ENCODE measurements around the gene ENGASE. TPM values are rescaled to one million over a fixed set of nuclear protein-coding genes. Genes with fewer than 3 reads are reported as not detected.
"Not testable (repeated sequence)": the region's sequence is repeated elsewhere in the genome, so short reads cannot be mapped to it uniquely, and the experiment has no call there.

Gene ENGASE
- polyA plus RNA-seq, 1 donor: 21.0 TPM

DNA sequence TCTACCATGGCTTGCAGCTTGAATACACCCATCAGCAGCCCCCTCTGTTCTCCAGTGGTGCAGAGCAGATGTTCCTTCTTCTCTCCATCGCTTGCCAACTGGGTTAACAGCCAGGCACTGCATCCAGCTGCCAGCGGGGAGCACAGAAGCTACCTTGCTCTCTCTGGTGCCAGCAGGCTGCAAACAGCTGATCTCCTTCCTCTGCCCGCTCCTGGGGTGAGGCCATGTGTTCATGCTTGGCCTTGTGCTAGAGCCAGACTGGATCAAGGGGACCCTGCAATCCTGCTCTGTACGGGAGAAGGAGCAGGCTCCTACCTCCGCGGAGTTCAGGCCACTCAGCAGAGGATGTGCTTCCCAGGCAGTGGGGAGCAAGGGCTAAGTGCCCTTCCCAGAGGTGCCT lies 24.1 kb upstream of the ENGASE start:
- no peak for DNase-seq

DNA sequence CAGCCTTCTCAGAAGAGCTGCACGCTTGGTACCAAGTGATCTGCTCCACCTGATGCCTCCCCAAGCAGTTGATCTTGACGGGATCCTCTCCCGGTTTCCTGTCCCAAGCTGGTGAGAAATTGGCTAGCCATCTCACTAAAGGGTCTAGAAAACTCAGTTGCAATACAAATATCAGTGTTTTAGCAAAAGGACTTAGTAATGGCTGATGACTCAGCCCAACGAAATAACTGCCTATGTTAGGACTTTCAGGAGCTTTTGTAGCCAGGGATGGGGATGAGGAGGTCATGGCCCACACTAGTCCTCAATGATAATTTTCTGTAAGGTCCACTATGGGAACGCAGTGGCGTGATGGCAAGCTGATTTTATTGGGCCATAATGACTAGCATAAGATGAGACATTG lies 23.3 kb upstream of the ENGASE start:
- DNase-seq: no peak

DNA sequence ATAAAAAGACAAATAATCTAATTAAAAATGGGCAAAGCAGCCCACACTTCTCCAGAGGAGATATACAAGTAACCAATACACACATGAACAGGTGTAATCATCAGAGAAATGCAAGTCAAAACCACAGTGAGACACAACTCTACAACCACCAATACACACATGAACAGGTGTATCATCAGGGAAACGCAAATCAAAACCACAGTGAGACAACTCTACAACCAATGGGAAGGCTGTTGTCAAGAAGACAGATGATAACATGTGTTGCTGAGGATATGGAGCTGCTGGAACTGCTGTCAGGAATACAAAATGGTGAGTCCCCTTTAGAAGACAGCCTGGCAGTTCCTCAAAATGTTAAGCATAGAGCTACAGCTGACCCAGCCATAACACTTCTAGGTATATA lies 22.5 kb upstream of the ENGASE start:
- DNase-seq: no peak

DNA sequence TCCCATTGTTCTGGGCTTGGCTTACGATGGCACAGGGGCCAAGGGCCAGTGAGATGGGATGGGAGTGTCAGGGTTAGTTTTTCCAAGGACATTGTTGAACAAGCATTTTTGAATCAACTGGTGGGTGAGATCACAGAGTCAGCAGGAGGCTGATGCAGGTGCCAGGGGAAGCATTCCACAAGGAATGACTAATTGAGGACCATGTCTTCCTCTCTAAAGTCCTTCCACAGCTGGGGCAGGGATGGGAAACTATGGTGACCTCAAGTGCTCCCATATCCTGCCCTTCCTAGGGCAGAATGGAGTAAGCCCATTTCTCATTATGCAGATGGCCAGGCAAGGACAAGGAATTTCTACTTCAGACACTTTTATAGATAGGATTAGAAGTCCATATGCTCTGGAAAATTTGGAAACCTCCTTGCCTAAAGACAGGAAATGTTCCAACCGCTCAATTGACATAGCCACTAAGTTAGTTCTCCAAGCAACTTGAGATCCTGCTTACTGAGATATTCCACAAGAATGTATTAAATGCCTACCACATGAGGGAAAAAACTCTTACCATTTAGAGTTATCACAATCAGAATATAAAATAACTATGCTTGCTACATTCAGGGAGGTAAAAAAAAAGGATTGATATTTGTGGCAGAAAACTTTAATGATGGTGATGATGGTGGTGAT lies 21.2 kb upstream of the ENGASE start:
- DNase-seq: no peak

DNA sequence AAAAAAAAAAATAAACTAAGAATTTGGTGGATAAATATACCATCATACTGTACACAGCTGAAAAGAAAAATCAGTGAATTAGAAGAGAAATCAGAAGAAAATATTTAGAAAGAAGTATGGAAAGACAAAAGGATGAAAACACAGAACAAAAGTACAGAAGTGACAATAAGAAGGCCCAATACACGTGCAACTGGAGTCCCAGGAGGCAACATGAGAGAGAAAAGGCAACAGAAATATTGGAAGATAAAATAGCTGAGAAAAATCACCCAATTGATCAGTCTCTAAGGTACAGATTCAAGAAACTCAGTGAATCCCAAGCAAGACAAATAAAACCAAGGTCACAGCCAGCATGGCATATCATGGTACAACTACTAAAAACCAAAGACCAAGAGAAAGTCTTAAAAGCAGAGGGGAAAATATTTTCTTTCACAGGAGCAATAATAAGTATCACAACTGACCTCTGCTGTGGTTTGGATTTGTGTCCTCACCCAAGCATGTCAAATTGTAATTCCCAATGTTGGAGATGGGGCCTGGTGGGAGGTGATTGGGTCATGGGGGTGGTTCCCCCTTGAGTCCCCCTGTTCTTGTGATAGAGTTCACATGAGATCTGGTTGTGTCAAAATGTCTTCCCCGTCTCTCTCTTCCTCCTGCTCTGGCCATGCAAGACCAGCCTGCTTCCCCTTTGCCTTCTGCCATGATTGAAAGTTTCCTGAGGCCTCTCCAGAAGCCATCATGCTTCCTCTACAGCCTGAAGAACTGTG lies 20.2 kb upstream of the ENGASE start:
- no peak for DNase-seq

DNA sequence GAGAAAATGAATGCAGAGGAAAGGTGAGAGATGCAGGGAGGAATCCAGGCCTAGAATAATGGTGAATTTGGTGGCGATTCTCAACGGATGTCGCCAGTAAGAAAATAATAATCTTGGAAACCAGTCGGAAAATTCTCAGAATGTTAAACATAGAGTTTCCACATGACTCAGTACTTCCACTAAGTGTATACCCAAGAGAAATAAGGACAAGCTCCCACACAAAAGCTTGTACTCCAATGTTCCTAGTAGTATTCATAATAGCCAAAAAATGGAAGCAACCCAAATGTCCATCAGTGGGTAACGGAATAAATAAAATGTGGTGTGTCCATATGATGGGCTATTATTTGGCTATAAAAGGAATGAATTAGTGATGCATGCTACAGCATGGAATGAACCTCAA lies 19.4 kb upstream of the ENGASE start:
- no peak for DNase-seq

DNA sequence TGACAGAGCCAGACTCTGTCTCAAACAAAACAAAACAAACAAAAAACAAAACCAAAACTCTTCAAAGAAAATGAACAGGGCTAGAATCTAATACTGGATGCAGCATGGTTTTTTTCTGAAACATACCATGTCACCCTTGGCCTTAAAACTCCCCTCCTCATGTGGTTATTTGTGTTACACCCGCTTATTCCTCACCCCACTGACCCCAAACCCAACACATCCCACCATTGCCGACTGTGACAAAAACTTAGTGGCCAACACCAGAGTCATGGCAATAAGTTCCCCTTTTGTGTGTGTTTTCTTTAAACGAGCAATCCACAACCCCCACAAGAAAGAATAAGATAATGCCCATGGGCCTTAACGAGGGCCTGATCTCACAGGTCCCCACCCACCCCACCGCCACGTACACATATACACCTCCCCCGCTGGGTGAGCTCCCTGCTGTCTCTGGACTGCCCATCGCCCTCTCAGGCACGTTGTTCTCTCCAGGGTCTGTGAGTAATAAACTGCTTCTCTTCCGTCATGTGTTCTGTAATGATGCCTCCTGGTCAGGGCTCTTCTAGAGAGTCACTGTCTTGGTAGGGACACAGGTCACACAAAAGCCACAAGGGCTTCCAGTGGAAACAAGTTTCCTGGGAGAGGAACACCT lies 16.8 kb upstream of the ENGASE start:
- DNase-seq: no peak

DNA sequence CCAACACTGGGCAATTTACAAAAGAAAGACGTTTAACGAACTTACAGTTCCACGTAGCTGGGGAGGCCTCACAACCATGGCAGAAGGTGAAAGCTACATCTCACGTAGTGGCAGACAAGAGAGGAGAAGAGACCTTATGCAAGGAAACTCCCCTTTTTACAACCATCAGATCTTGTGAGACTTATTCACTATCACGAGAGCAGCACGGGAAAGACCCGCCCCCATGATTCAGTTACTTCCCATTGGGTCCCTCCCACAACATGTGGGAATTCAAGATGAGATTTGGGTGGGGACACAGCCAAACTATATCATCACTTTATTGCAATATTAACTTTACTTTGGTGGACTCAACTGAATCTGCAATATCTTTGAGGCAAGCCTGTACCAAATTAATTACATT lies 11.9 kb upstream of the ENGASE start:
- DNase-seq: no peak

DNA sequence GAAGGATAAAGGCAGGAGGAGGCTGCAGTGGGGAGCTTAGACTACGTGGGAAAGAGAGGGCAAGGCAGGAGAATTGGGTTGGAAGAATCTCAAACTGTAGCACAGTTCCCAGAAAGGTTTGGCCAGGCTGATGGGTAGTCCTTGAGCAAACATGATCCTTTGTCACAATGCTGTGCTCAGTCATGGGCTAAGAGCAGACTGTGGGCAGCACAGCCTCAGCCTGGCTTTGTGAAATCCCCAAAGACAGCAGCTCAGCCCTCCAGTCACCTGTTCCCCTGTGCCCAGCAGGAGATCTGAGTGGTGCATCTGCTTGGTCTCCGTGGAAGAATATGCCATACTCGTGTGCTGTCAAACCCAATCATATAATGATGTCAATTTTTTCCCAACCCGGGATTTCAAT lies 10.6 kb upstream of the ENGASE start:
- no peak for DNase-seq

DNA sequence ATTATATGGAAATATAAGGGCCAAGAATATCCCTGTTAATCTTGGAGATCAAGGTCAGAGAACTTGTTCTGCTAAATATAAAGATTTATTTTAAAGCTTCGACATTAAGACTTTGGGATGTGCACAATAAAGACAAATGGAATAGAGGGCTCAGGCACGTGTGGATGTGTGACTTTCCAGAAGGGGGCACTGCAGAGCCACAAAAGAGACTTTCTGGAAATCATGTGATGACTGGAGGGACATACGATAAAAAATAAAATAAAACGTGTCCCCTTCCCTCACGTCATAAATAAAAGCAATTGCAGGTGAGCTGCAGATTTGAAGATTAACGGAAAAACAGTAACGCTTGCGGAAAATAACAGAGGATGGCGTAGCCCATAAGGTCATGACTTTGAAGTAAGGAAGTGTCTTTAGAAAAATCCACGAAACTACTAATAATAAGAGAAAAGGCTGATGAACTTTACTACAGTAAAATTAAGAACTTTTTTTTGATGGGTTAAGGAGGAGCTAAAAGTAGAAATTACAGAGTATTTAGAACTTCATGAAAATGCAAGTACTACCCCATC lies 9.4 kb upstream of the ENGASE start:
- no peak for DNase-seq

DNA sequence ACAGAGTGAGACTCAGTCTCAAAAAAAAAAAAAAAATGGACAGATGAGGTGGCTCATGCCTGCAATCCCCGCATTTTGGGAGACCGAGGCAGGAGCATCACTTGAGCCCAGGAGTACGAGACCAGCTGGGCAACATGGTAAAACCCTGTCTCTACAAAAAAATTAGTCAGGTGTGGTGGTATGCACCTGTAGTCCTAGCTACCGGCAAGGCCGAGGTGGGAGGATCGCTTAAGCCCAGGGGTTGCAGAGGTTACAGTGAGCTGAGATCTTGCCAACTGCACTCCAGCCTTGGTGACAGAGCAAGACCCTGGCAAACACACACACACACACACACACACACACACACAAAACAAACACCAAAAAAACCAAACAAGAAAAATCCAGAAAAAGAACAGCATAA lies 7.7 kb upstream of the ENGASE start:
- DNase-seq: no peak

DNA sequence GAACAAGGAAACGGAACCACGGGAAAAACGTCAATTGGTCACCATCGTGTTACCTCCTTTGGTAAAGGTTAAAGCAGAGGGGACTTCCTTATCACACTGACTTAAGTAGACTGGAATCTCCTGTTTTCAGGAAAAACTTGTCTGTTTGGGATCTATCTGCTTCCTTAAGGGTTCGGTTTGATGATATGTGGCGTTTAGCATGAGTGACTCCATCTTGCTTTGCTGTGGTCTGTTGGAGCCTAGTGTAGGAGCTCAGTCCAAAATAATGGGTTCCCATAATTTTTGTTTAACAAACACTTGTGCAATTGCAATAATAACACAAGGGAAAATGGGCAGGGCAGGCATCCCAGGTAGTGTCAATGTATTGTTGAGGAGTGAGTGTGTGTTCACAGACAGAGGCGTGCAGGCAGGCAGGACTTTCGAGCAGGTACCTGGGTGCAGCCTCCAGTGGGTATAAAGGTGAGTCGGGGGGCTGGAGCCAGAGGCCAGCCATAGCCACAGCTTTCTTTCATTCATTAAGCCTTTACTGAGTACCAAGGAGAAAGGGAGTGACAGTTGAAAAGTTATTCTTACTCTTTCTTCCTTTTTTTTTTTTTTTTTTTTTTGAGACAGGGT lies 4.3 kb upstream of the ENGASE start:
- DNase-seq: no peak

DNA sequence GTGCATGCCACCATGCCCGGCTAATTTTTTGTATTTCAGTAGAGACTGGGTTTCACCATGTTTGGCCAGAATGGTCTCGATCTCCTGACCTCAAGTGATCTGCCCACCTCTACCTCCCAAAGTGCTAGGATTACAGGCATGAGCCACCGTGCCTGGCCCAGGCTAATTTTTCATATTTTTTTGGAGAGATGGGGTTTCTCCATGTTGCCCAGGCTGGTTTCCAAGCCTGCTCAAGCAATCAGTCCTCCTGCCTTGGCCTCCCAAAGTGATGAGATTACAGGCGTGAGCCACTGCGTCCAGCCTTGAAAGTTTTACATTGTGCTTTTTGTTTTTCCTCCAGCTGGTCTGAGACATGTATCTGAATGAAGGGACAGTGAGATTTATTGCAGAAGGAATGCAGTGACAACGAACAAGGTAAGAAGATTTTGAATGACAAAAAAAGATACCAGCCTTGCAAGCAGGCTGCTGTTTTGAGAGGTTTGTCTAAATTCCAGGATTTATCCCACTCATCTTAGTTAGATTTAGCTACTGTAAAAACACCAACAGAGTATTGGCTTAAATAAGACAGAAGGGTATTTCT lies 3.4 kb upstream of the ENGASE start:
- DNase-seq: no peak

DNA sequence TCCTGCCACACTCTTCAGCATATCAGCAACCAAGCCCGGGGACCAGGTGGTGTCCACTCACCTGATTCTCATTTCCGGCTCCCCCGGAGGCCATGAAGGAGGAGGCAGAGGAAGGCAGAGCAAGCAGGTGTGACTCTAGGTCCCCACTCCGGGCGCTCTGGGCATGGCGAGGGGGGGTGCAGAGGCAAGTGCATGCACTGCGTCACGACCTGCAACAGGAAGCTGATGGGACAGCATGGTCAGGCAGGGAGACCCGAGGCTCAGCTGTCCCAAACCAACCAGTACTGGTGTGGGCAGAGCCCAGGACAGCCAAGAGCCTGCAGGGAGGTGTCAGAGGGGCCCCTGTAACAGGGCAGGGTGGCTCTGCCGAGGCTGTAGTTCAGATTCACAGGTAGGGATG lies 2.1 kb upstream of the ENGASE start:
- DNase-seq: no peak

DNA sequence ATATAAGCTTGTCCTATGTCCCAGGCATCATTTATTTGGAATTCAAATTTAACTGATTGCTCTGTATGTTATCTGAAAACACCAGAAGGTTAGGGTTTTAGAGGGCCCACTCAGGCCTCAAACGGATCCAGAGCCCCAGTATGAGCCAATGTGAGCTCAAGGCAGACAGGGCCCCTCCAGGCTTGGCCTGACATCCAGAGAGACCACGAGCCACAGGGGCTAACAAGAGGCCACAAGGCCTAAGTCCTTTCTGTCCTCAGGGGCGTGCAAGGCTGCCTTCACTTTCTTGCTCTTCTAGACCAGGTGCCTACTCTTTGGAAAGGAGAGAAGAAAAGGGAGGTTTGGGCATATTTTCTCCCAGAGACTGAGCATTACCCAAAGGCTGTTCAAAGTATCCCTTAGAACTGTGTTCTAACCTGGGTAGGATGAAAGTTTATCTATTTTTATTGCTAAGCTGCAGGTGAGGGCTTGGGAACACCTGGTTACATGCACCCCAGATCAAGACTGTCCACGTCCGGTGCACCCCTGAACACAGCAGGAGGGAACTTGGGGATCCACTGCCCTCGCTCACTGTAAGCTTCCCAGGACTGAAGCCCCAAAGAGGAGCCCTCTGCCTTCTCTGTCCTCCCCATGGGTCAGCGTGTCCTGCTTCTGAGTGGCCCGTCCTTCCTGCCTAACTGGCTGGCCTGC lies 1.5 kb upstream of the ENGASE start:
- DNase-seq: no peak

DNA sequence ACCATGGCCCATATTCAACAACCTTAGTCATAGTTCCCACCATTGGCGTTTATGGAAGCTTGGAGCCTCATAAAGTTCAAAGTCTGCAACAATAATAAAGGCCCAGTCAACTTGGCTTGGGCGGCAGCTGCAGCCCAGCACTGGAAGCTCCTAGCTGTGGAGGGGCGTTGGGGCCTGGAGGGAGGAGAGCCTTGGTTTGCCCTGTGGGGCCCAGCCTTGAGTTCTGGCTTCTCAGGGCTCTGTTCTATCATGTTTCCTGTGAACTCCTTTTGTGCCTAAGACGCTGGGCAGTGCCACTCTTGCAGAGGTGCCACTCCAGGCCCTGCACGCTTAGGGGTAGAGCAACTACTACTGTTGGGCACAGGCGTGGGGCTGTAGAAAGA lies 927 bp upstream of the ENGASE start:
- DNase-seq: no peak

DNA sequence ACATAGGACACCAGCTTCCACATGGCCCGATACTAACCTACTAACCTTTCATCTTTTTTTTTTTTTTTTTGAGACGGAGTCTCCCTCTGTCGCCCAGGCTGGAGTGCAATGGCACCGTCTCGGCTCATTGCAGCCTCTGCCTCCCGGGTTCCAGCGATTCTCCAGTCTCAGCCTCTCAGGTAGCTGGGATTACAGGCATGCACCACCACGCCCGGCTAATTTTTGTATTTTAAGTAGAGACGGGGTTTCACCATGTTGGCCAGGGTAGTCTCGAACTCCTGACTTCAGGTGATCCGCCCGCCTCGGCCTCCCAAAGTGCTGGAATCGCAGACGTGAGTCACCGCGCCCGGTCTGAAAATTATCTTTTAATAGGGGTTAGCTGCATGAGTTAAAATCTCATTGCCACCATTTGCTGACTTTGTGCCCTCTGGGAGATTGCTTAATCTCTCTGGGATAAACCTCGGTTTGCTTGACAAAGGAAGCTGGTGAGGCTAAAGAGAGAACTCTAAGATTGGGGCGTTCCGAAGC lies 439 bp upstream of the ENGASE start:
- DNase-seq: not testable (repeated sequence)

DNA sequence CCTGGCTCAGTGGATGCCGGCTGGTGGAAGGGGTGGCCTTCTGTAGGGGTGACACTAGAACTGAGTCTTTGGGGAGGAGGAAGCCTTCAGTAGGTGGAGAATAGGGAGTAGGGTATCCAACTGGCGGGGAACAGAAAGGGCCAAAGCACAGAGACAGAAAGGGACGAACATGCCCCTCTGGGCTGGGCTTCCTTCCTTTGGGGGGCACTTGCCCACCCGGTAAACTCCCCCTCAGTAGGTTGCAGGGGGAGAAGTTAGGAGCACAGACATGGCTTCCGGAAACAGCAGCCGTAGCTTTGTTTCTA lies 774 bp downstream of the ENGASE start:
- no peak for DNase-seq

DNA sequence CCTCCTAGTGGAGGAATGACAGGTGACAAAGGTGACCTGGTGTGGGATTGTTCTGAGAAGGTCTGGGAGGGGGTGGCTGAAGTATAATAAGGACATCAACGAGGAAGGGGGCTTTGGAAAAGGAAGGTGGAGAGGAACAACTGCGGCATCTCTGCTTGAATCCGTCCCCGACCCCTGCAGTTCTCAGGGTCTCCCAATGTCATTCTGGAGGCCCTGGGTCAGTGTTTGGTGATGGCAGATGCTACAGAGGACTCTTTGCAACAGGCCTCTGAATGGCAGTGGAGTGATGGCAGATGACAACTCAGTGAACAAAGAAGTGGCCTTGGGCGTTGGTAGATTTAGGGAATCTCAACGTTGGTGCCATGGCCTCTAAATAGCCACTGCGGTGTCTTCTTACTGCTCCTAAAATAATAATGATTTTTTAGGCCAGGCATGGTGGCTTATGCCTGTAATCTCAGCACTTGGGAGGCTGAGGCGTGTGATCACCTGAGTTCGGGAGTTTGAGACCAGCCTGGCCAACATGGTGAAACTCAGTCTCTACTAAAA lies 1.3 kb downstream of the ENGASE start:
- no peak for DNase-seq

DNA sequence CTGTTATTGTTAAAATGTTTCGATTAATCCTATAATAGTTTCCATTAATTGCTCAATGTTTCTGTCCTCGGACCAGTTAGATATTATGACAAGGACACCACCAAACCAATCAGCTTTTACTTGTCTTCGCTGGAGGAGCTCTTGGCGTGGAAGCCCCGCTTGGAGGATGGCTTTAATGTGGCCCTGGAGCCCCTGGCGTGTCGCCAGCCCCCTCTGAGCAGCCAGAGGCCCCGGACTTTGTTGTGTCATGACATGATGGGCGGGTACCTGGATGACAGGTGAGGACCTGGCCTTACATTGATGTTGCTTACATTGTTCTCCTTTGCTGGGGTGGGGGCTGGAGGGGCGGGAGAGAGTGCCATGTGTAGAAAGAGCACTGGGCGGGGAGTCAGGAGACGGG lies 3.0 kb downstream of the ENGASE start:
- DNase-seq: no peak

DNA sequence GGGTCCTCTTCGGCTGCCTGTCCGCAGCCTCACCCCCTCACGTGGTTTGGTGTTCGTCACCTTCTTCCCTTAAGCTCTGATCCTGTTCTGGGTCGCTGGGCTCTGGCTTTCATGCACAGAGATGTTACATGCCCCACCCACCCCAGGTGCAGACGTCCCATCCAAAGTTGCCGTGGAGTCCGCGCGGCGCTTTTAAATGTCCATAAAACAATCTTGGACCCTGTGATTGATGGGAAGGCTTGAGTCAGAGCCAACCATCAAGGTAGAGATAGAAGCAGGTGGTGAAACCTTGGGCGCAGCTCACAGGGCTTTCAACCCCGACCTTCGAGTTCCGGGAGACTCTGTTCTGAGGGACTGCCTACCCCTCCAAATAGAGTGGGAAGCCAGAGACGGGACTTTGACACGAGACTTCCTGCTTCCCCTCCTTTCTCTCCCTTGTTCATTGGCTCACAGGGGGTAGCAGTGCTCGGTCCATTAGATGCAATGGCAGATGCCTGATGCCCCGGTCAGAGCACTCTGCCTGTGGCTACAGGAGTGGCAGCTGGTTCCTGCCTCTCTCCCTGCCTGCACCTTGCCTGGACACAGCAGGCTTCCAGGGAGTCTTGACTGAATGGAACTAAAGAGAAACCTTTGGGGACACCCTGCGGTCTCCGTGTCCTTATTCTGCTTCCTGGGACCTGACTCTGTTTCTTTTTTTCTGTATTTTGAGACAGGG lies 4.0 kb downstream of the ENGASE start:
- no peak for DNase-seq

All from left kidney (tissue), 2 donors.